ENCODE data around the gene KCNQ1. TPM values are rescaled to one million over a fixed set of nuclear protein-coding genes. Genes with fewer than 3 reads are reported as not detected.

KCNQ1 gene
- total RNA-seq, 1 experiment from 2014 or later, result not detected

DNA sequence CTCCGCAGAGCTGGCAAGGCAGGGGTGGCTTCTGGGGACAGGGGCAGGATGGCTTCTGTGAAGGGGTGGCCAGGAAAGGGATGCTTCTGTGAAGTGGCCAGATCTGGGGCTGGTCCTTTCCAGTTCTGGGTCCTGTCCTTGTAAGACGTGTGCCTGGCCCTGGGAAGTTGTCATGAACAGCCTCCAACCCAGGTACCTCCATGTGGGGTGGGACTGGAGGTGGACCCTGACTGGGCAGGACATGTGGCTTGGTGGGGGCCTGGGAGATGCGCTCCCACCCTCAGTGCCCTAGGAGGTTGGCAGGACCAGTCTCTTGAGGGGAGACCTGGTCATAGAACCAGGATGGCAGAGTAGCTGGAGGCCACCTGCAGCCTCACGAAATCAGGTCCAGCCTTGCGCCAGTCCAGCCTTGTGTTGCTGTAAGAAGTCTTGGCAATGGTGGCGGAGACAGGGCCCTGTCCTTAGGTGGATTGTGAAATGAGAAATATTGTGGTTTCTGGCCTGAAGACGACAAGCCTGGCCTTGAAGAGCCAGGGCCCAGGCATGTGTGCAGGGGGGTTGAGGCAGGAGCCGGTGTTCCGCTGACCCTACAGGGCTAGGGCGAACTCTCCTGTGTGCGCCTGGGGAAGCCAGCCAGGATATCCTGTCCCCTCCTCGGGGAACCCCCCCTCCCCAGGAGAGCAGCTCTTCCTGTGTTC is 2.6 kb downstream of the KCNQ1 start:
- H3K79me2 ChIP-seq (ENCODE audit: low read depth), result no peaks in the 10 kb centered on the region
- intact Hi-C loops (cut with micrococcal nuclease; ENCODE audit: unreplicated experiment), result no loop called here
- no peak for DNase-seq
- ChIA-PET POLR2A (ENCODE audit: unreplicated experiment) (no interaction called here), CTCF (no interaction called here)
- H3K36me3 ChIP-seq (ENCODE audit: low read depth), result no peaks in the 10 kb centered on the region
- H4K20me1 ChIP-seq (ENCODE audit: insufficient read depth), result no peaks in the 10 kb centered on the region
- H3K4me2 ChIP-seq, result no peak overlapping the region
- H3K4me1 ChIP-seq (replicated peaks; ENCODE audit: insufficient read depth), result no peaks in the 10 kb centered on the region
- no peak overlapping the region for H3K27ac ChIP-seq
- no peaks in the 10 kb centered on the region for H3K9me2 ChIP-seq (ENCODE audit: insufficient read depth)
- TF ChIP-seq, protein P1, sequence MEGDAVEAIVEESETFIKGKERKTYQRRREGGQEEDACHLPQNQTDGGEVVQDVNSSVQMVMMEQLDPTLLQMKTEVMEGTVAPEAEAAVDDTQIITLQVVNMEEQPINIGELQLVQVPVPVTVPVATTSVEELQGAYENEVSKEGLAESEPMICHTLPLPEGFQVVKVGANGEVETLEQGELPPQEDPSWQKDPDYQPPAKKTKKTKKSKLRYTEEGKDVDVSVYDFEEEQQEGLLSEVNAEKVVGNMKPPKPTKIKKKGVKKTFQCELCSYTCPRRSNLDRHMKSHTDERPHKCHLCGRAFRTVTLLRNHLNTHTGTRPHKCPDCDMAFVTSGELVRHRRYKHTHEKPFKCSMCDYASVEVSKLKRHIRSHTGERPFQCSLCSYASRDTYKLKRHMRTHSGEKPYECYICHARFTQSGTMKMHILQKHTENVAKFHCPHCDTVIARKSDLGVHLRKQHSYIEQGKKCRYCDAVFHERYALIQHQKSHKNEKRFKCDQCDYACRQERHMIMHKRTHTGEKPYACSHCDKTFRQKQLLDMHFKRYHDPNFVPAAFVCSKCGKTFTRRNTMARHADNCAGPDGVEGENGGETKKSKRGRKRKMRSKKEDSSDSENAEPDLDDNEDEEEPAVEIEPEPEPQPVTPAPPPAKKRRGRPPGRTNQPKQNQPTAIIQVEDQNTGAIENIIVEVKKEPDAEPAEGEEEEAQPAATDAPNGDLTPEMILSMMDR (conservative IDR thresholded peaks at IDR 0.05), result no peak
- TF ChIP-seq EZH2 (IDR thresholded peaks at IDR 0.05; ENCODE audit: low read depth), result no peak
- no peak overlapping the region for H3K4me3 ChIP-seq
- no peak overlapping the region for H2AFZ ChIP-seq
- H3K9me3 ChIP-seq (ENCODE audit: insufficient read depth, low read depth), result no peaks in the 10 kb centered on the region
- peaks cover 49% of the 10 kb centered on the region for H3K27me3 ChIP-seq (ENCODE audit: insufficient read depth, low read depth)
- no TSS peak for BruUV-seq (replicated peaks)
- no peaks in the 10 kb centered on the region for H3F3A ChIP-seq (ENCODE audit: insufficient read depth, low read depth)

DNA sequence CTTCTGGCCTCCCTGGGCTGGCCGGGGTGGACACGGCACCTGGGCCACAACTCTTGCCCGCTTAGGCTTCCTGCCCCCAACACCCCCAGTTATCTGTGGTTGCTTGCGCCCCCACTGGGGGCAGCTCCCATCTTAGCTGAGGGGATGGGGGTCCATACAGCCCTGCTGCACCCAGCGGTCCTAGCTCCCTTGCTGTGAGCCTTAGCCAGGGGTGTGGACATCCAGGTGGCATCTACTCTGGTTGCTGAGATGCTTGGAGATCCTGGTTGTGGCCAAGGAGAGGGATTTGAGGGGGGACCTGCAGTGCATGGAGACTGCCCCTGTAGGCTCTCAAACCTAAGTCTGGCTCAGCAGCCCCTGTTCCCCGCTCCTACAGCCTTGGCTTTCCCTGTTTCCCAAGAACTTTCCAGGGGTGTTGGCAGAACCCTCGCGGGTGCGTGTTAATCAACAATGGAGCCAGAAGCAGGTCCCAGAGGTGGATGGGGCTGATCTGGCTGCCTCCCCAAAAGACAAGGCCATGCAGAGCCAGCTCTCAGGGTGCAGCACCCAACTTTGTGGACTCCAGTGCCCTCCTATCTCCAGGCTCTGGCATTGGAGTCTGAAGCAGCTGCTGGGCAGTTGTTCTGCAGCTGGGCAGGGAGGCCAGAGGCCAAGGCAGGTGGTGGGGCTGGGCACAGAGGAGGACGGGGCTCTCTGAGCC is 3.3 kb downstream of the KCNQ1 start:
- DNase-seq, result no peak
- no peak overlapping the region for H2AFZ ChIP-seq
- H3K36me3 ChIP-seq (ENCODE audit: low read depth), result no peaks in the 10 kb centered on the region
- H3K79me2 ChIP-seq (ENCODE audit: low read depth), result no peaks in the 10 kb centered on the region
- no peaks in the 10 kb centered on the region for H3K4me1 ChIP-seq (replicated peaks; ENCODE audit: insufficient read depth)
- H3K27ac ChIP-seq, result no peak overlapping the region
- H3K4me2 ChIP-seq, result no peak overlapping the region
- H3K9me2 ChIP-seq (ENCODE audit: insufficient read depth), result no peaks in the 10 kb centered on the region
- intact Hi-C loops (cut with micrococcal nuclease; ENCODE audit: unreplicated experiment), result no loop called here
- H3K9me3 ChIP-seq (ENCODE audit: insufficient read depth, low read depth), result no peaks in the 10 kb centered on the region
- H3F3A ChIP-seq (ENCODE audit: insufficient read depth, low read depth), result no peaks in the 10 kb centered on the region
- H3K27me3 ChIP-seq (ENCODE audit: insufficient read depth, low read depth), result peaks cover 47% of the 10 kb centered on the region
- TF ChIP-seq, protein P1 (conservative IDR thresholded peaks at IDR 0.05), result no peak
- no peak for TF ChIP-seq EZH2 (IDR thresholded peaks at IDR 0.05; ENCODE audit: low read depth)
- CTCF ChIA-PET, result no interaction called here
- POLR2A ChIA-PET (ENCODE audit: unreplicated experiment), result no interaction called here
- H3K4me3 ChIP-seq, result no peak overlapping the region
- BruUV-seq (replicated peaks), result no TSS peak
- H4K20me1 ChIP-seq (ENCODE audit: insufficient read depth), result no peaks in the 10 kb centered on the region

DNA sequence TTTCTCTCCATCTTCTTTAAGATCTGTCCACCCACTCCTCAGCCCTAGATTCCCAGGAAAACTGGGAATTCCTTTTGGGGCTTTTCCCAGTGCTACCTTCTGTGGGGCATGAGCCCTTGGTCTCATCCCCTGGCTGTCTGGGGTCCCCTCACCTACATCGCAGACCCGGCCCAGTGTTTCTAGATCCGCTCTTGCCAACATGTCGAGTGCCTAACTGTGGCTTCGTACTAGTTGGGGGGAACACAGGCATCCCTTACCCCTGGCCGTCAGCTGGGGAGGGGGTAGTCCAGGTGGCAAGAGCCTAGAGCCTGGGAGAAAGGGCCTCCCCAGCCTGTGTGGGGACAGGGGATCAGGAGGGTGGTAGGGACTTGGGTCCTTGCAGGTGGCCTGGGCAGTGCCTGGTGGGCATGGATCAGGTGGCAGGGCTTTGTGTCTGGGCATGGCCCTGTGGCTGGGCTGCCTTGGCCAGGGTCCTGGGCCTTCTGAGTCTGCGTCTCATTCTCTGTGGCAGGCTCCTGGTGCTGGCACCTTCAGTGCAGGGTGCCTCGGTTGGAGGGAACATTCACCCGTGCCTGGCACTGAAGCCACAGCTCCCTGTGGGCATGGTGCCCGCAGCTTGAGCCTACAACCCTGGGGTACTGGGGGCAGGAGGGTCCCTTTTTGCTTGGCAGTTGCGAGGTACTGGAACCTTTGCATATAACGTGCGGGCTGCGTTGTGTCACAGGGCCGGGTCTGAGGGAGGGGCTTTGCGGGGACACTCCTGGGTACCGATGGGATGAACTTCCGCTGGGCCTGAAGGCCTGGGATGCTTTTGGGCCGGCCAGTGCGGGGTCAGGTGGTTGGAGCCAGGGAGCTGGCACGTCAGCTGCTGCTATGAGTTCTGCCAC is 4.1 kb downstream of the KCNQ1 start:
- Histone ChIP-seq H3K27me3 (ENCODE audit: insufficient read depth, low read depth) (peaks cover 53% of the 10 kb centered on the region), H4K20me1 (ENCODE audit: insufficient read depth) (no peaks in the 10 kb centered on the region), H3K4me3 (no peak overlapping the region), H3K36me3 (ENCODE audit: low read depth) (no peaks in the 10 kb centered on the region), H3K4me2 (no peak overlapping the region), H3K79me2 (ENCODE audit: low read depth) (no peaks in the 10 kb centered on the region), H3K27ac (no peak overlapping the region), H3K4me1 (replicated peaks; ENCODE audit: insufficient read depth) (no peaks in the 10 kb centered on the region), H3F3A (ENCODE audit: insufficient read depth, low read depth) (no peaks in the 10 kb centered on the region), H3K9me2 (ENCODE audit: insufficient read depth) (no peaks in the 10 kb centered on the region), H3K9me3 (ENCODE audit: insufficient read depth, low read depth) (no peaks in the 10 kb centered on the region), H2AFZ (no peak overlapping the region)
- no TSS peak for BruUV-seq (replicated peaks)
- TF ChIP-seq, protein P1 (conservative IDR thresholded peaks at IDR 0.05), result no peak
- TF ChIP-seq EZH2 (IDR thresholded peaks at IDR 0.05; ENCODE audit: low read depth), result no peak
- POLR2A ChIA-PET (ENCODE audit: unreplicated experiment), result no interaction called here
- intact Hi-C loops (cut with micrococcal nuclease; ENCODE audit: unreplicated experiment), result no loop called here
- DNase-seq, result no peak
- CTCF ChIA-PET, result no interaction called here
